Heart left ventricle (tissue), 13 donors: ENCODE results near the gene ARHGAP44.

Experiments used
- POLR2A ChIP-seq, 2 donors: fragments of 450-650 bp; IDR thresholded peaks; one replicate each; pipeline ENCODE4 v1.6.1; 2017; ENCODE audit warnings: antibody characterized with exemption in 2 of 2, mild to moderate bottlenecking in 2 of 2, moderate library complexity in 2 of 2
- TF ChIP-seq, protein P1 (sequence below), 12 donors: fragments of 200-600 bp; sonication (generic) in 4 of 12; IDR thresholded peaks; one replicate each; pipeline versions ENCODE4 v1.5.0 to v1.8.0; 2018 to 2022; ENCODE audit warnings: antibody characterized with exemption in 12 of 12, mild to moderate bottlenecking in 5 of 12
- donor health status: ischemic (EF 13 %, LVEDD 7.1; RV severe dilation, severe dysfunction).
- donor health status: DM: no; HTN: yes; CAD: no.
- donor health status: DM: no; HTN: no; CAD: no.
- donor health status: ischemic (EF 25% LVEDD 6.9; RV normal size, moderate dysfunction).
- donor health status: ischemic (EF 25% LVEDD 5.7; RV mildly dilated, moderate dysfunction).
- donor health status: ischemic (EF 35%, LVEDD 5.7; RV mildly dilated, moderate dysfunction).
- donor health status: nonischemic (EF 11% LVEDD 7.7; RV severe dilation, severe dysfunction).
- donor health status: DM: yes; HTN: yes; CAD: no.
- donor health status: PGD.
- donor health status: ischemic (EF 29% LVEDD 5.4; RV normal size, mild dysfunction).
- donor health status: nonischemic (EF 23%, LVEDD 6.1; RV moderate dilation, normal function).

- TF ChIP-seq, protein P1, sequence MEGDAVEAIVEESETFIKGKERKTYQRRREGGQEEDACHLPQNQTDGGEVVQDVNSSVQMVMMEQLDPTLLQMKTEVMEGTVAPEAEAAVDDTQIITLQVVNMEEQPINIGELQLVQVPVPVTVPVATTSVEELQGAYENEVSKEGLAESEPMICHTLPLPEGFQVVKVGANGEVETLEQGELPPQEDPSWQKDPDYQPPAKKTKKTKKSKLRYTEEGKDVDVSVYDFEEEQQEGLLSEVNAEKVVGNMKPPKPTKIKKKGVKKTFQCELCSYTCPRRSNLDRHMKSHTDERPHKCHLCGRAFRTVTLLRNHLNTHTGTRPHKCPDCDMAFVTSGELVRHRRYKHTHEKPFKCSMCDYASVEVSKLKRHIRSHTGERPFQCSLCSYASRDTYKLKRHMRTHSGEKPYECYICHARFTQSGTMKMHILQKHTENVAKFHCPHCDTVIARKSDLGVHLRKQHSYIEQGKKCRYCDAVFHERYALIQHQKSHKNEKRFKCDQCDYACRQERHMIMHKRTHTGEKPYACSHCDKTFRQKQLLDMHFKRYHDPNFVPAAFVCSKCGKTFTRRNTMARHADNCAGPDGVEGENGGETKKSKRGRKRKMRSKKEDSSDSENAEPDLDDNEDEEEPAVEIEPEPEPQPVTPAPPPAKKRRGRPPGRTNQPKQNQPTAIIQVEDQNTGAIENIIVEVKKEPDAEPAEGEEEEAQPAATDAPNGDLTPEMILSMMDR (IDR thresholded peaks at IDR 0.05), result no peak
- TF ChIP-seq POLR2A (IDR thresholded peaks at IDR 0.05), result no peak
These were observed 216.2 kb downstream of the ARHGAP44 start for GRCh38 chr17:13005530-13005929.
